HG03457 (cell line): ENCODE data around the gene PAXIP1.

ENCODE experiments used
- ATAC-seq: cut with Tn5 transposase; IDR thresholded peaks from one replicate; pipeline ENCODE4 v1.9.1; 2021; ENCODE audit warnings: moderate number of reproducible peaks; ENCODE audit not compliant: unreplicated experiment

PAXIP1 gene

DNA sequence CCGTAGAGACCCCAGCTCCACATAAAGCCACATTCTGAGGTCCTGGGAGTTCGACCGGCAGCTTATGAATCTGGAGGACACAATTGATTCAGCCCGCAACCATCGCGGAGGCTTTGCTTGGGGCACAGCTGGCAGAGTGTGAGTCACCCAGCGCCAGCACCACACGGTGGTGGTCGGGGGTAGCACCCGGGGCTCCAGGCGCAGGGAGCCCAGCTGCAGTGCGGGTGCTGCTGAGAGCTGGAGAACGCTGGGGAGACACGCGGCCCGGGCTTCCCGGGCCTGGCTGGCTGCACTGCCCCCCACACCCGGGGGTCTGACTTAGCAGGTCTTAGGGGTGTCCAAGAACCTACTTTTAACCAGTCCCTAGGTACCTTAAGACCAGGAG is 87.9 kb downstream of the PAXIP1 start:
- ATAC-seq = no peak

DNA sequence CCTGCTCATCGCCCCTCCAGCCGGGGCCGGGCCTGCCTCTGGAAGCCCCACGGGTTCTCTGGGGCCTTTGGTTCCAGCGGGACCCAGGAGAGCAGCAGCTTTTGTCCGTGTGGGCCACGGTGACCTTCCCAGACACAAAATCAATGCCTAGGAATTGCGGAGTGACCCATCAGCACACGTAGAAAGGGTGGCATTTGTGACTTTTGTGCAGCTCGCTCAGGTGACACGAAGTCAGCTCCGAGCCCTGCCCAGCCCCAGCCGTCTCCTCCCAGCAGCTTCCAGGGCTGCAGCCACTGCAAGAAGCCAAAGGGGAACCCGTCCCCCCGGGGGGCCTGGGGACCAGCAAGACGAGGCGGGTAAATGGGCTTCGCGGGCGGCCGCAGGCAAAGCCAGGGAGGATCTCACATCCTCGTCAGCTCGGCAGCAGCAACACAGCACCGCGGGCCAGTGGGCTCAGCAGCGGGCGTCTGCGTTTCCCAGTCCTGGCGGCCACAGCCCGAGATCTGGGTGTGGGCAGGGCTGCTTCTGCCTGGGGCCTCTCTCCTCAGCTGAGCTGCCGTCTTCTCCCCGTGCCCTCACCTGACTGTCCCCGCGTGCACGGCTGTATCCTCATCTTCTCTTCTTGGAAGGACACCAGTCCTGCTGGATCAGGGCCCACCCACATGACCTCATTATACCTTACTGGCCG is 88.5 kb downstream of the PAXIP1 start:
- no peak for ATAC-seq

DNA sequence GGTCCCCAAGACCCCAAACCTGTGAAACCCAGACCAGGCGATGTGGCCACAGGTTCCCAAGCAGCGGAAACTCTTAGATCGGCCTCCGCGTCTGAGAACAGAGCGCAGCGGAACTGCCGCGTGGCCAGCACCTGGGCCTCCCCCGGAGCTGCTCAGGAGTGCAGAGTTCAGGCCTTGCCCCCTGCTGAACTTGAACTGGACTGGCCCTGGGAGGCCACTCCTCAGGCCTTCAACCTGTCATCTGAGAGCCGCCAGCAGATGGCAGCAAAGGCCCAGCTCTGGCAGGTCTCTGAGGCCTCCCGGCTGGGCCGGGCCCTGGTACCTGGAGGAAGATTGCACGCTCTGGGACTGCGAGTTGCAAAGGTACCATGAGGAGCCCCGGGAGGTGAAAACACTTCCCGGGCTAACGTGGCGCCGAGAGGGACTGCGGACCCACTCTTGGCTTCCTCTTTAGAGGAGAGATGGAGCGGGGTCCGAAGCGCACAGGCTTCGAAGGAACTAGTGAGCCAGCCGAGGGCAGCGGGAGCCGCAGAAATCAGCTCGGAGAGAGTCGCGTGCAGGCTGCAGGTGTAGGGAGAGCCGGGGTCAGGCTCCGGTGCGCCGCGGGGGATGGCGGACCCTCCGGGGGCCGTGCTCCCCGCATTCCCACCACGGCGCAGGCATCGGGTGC is 89.2 kb downstream of the PAXIP1 start:
- peak; percentile 95 for ATAC-seq

DNA sequence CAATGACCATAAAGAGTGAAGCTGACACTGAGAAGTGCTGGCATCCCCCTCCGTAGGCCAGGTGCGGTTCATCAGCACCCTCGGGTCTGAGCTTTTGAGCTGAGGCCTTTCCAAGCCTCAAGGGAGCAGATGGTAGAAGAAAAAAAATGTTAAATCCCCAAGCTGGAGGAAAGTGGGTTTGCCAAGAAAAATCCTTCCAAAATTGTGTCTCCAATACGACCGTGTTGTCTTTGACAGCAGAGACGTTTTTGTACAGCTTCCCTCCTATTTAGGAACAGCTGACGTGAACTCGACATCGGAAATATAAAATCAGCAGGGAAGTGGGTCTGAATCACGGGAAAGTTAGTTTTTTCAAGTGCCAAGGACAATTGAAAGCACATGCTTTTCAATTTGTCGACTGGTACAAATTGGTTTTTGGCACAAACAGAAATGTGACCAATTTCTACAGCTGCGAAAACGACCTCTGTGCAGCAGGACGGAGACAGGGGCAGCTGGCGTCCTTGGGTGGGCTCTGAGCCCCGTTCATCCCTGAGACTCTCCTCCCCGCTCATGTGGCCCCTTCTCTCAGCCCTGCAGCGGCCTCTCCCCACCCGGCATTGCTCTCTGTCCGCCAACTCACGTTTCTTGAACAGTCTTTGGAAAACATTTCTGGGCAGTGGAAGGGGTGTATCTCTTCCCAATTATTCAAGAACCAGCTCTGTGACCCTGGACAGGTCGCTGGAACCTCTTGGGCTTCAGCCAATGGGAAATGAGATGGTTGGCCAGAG is 89.9 kb downstream of the PAXIP1 start:
- ATAC-seq = no peak

DNA sequence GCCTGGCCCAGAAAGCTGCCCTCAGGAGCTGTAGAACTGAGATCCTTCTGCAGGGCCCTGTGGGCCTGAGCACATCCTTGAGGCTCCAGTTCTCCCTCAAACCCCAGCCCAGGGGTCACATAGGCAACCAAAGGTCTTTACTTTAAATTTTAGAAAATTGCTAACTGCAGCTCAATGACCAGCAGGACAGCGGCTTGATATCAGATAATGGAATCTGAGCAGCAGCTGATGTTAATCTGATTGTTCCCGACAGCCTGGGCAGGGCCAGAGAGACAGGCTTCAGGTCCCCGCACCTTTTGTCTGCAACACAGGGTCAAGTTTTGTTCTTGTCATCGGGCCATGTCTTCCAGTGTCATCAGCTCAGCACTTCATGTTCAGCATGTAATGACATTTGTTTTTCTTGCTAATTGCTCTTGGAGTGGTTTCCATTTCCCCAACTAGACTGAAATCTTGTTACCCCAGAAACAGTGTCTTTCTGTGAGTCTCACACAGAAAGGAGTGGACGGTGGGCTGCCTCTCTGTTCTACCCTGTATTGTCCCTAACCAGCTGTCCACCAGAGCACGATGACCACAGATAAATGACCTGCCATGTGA is 91.0 kb downstream of the PAXIP1 start:
- no peak for ATAC-seq

DNA sequence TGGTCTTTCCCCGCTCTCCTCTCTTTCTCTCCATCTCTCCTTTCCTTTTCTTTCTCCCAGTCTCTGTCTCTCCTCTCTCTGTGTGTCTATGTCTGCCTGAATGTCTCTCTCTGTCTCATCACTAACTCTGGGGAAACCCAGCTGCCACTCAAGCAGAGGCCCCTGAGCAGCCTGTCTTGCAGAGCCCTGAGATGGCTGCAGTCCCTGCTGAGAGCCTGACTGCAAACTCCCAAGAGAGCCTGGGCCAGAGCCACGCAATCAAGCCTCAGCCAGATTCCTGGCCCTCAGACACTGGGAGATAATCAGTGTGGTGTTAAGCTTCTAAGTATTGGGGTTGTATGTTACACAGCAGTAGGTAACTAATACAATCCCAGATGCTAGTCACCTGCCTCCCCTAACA is 91.5 kb downstream of the PAXIP1 start:
- ATAC-seq = no peak

DNA sequence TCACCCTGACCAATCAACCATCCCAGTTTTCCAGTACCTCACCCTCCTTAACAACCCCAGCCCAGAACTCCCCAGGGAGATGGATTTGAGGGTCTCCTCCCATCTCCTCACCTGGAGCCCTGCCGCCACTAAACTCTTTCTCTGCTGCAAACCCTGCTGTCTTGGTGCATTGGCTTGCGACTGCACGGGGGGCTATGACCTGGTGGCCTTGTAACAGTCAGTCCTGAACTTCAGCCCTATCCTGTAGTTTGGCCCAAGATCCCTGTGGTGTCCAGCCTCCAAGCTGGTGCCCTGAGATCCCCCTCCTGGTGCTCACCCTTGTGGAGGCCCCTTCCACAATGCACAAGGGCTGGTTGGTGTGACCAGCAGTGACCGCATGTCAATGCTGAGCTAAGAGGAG is 91.9 kb downstream of the PAXIP1 start:
- ATAC-seq = no peak

DNA sequence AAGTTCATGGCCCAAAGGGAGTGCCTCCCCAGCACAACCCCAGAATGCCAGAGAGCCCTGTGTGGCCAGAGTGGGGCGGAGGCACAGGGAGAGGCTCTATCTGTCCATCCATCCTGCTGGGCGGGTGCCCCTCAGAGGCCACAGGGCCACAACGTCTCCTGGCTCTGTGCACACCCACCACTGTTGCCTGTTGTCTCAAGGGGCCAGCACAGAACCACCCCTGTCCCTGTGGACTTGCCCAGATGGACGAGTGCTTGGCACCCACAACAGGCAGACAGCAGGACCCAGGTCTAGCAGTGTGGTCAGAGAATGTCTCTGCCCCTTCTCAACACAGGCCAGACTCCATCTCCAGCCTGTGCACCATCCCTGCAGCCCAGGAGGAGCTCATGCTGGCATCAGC is 92.8 kb downstream of the PAXIP1 start:
- no peak for ATAC-seq

DNA sequence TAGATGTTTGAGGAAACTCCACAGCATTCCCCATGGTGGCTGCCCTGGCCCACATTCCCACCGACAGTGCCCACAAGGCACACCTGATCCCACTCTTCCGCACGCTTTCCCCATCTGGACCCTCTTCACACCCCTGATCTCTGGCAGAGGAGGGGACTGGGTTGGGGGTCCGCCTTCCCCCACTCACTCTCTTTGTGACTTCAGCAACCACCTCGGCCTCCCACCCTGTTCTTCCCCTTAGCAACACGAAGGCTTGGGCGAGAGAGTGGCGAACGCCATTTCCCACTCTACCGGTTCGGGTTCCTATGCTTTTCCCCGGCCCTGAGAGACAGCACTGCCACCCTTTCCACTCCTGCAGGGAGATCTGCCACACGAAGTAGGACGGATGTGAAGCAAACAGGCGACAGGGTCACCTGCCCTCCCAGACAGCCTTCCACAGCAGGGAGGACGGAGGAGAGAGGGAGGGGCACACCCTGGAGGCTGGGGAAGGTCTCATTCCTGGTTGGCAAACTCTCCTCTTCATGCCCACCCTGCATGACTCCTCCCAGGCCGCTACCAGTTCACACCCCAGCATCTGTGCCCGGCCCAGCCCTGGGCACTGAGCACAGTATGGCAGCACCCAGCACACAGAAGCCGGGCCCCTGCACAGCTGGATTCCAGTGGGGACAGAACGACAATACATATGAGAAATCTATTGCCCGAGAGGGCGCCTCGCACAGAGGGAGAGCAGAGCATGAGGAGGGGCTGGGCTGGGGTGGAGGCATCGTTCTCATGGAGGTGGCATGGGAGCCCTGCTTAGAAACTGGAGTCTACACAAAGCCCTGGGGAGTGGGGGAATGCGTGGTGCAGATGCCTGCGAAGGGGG is 93.5 kb downstream of the PAXIP1 start:
- ATAC-seq = no peak

DNA sequence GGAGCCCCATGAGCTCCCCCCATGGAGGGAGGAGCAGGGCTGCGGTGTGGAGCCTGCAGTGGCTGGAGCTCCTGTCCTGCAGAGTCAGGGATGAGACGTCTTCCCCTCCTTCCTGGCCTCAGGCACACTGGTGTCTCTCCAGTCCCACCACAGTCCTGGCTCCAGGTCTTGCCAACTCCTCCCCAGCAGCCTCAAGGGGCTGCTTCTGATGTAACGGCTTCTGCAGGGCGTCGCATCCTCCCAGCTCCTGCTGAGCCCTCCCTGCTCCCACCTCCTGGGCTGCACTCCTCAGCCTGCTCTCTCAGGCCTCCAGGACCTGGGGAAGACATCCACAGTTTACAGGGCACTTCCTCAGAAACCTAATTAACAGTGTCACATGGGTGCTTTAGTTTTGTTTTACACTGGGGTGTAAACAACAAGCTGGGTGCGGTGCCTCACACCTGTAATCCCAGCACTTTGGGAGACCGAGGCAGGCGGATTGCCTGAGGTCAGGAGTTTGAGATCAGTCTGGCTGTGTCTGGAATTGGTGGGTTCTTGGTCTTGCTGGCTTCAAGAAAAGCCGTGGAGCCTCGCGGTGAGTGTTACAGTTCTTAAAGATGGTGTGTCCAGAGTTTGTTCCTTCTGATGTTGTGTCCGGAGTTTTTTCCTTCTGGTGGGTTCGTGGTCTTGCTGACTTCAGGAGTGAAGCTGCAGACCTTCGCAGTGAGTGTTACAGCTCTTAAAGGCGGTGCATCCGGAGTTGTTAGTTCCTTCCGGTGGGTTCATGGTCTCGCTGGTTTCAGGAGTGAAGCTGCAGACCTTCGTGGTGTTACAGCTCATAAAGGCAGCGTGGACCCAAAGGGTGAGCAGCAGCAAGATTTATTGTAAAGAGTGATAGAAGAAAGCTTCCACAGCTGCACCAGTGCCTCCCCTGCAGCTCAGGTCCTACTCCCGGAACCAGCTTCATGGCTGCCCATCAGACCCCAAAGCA is 95.0 kb downstream of the PAXIP1 start:
- ATAC-seq = no peak

DNA sequence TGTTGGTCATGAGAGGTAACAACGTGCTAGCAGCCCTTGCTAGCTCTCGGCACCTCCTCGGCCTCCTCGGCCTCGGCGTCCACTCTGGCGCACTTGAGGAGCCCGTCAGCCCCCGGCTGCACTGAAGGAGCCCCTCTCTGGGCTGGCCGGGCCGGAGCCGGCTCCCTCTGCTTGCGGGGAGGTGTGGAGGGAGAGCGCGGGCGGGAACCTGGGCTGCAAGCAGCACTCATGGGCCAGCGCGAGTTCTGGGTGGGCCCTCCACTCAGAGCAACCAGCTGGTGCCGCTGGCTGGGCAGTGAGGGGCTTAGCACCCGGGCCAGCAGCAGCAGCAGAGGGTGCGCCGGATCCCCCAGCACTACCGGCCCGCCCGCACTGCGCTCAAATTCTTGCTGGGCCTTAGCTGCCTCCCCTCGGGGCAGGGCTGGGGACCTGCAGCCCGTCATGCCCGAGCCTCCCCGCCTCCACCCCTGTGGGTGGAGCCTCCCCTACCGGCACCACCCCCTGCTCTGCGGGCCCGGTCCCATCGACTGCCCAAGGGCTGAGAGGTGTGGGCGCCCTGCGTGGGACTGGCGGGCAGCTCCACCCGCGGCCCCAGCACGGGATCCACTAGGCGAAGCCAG is 96.1 kb downstream of the PAXIP1 start:
- ATAC-seq = no peak

DNA sequence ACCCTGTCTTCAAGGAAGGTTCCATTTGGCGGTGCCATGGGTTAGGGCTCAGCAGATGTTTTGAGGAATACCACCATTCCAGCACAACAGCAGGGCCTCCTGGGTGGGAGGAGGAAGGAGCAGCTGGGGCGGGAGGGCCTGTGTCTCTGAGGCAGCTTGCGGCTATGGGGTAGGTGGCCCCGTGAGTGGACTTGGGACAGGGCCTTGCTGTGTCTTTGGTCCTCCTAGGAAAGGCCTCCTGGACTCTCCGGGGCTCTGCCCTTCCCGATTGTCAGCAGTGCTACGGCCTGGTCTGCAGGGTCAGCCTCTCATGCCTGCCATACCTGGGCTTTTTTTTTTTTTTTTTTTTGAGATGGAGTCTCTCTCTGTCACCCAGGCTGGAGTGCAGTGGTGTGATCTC is 96.7 kb downstream of the PAXIP1 start:
- ATAC-seq = no peak

DNA sequence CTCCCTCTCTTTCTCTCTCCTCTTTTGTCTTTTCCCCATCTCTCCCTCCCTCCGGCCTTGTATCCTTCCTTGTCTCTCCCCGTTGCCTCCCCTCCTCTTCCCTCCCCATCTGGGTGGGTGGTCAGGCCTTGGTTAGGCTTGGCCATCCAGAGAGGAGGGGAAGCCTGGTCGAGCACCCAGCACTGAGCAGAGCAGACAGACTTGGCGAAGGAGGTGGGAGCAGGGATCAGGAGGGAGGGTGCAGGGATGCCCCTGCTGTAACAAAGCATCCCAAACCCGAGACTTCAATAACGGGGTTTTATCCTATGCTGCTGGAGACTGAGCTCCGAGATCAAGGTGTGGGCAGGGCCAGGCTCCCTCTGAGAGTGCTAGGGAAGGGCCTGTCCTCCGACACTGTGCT is 97.3 kb downstream of the PAXIP1 start:
- ATAC-seq = no peak

DNA sequence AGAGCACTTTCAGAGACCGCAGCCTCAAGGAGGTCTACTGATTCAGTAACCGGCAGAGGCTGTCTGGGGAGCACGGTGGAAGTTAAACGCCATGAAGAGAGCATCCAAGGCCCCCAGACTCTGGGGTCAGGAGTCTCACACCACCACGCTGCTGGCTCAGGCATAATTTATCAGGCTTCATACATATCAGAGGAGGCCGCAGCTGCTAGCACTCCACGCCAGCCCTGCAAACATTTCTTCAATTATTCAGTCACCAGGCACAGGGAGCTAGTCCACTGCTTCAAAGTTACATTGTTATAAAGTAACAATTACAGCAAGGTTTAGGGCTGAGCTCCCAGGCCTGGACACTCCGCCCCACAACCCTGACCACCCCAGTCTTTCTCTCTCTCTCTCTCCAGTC is 97.8 kb downstream of the PAXIP1 start:
- ATAC-seq = no peak

DNA sequence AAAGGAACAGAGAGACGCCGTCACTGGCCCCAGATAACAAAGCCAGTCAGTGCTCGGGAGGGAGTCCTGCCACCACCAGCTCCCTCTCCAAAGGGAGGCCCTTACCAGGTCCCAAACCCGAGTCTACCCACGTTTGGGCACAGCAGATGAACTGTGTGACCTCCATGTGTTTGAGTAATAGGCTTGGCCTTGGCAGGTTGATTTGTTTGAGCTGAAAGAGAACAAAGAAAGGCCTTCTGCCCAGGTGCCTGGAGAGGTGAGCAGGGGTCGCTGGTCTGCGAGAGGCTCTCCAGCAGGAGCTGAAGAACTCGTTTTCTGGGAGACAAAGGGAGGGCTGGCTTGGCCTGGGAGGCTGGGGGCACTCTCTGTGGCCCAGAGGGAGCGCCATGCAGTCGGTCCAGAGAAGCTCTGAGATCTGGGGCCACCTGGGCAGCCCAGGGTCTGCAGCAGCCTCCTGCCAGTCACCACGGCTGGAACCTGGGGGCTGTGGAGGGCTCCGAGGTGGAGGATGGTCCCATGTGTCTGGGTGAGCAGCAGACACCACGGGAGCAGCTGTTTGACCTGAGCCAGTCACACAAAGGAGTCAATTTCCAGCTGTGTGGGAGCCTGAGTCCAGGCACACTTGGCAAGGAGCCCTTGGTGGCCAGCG is 99.7 kb downstream of the PAXIP1 start:
- no peak for ATAC-seq

DNA sequence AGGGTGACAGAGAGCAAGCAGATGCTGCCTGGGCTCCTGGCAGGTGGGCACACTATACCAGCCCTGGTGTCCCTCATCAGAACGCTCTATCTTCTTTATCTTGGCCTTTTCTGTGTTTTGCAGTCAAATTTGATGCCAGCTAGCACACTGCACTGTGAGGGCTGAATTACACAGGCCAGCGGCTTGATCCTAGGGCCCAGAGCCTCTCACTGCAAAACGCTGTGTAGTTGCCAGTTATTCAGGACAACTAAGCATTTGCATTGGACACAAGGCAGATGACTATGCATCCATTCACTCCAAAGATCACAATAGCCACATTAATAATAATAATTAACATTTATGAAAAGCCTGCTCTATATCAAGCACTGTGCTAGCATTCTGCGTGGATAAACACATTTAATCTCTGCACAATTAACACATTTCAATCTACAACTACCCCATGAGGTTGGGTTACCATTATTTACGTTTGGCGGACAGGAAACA is 100.3 kb downstream of the PAXIP1 start:
- ATAC-seq = no peak

DNA sequence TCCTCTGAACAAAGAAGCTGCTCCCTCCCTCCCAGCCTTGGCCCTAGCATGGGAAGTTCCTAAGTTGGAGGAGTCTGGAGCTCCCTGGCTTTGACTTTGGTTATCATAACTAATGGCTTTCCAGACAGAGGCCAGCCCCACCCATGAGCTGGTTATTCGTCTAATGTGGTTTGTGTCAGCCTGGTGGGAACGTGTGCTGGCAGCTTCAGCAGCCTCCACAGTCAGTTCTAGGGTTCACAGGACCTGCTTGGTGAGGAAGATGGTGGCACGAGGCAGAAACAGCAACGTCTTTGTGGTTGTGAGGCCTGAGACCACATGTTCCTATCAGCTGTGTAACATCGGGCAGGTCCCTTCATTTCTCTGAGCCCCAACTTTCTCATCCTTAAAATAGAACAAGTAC is 103.1 kb downstream of the PAXIP1 start:
- no peak for ATAC-seq

DNA sequence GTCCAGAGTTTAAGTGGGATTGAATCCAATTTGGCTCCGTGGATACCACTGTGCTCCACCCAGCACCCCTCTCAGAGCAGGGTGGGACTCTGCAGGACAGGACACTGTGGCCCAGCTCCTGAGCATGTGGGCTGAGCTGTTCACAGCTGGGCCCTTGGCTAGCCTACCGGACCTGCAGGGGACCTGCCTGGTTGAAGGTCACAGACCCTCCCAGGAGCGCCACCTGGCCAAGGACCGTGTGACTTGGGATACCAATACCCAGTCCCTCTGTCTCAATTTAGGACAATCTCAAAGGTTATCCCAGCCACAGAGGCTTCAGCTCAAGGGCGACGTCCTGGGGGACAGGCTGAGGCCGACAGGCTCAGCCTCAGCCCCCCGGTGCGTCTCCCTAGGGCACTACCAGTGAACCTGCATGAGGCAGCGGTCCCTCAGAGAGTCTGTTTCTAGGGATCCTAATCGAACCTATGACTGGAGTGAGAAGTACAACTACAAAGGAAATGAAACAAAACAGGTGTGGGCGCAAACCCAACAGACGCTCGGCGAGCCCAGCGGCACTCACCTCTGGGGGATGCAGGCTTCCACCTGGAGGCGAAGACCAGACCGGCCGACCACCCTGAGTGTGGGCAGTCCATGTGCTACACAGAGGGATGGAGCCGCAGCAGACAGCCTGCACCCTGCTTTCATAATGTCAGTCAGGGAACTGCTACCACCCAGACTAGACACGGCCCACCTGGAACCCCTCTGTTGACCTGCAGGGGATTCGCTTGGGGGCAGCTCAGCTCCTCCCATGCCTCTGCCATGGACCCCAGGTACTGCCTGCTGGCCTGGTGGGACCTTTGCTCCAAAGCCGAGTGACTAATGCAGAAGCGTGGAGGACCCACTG is 103.7 kb downstream of the PAXIP1 start:
- ATAC-seq = no peak
